ENCODE data around the gene LHFPL3. TPM values are rescaled to one million over a fixed set of nuclear protein-coding genes. Genes with fewer than 3 reads are reported as not detected.
A peak's percentile ranks its signal among the peaks of the same experiment; 100 is the strongest.
"Not testable (repeated sequence)": the region's sequence is repeated elsewhere in the genome, so short reads cannot be mapped to it uniquely, and the experiment has no call there.

The LHFPL3 gene
- total RNA-seq, 1 donor from 2014 or later = not detected

- not testable (repeated sequence) for DNase-seq (ENCODE audit: low read depth in 2 of 2)
These were observed 267.2 kb downstream of the LHFPL3 start for GRCh38 chr7:104595591-104595990.

- no peak for DNase-seq (ENCODE audit: low read depth in 2 of 2)
These were observed 275.6 kb downstream of the LHFPL3 start for GRCh38 chr7:104603957-104604356.

GRCh38 chr7:104604706-104605105 lies 276.3 kb downstream of the LHFPL3 start:
- DNase-seq (ENCODE audit: low read depth in 2 of 2) = no peak

- no peak for DNase-seq (ENCODE audit: low read depth in 2 of 2)
These were observed 292.9 kb downstream of the LHFPL3 start for GRCh38 chr7:104621321-104621720.

- DNase-seq (ENCODE audit: low read depth in 2 of 2) = no peak
These were observed 297.6 kb downstream of the LHFPL3 start for GRCh38 chr7:104625956-104626355.

GRCh38 chr7:104627516-104627915 lies 299.1 kb downstream of the LHFPL3 start:
- DNase-seq (ENCODE audit: low read depth in 2 of 2) = peak; percentile 48 to 57

GRCh38 chr7:104628017-104628416 lies 299.6 kb downstream of the LHFPL3 start:
- no peak for DNase-seq (ENCODE audit: low read depth in 2 of 2)

- no peak for DNase-seq (ENCODE audit: low read depth in 2 of 2)
These were observed 301.0 kb downstream of the LHFPL3 start for GRCh38 chr7:104629408-104629807.

- DNase-seq (ENCODE audit: low read depth in 2 of 2) = no peak
These were observed 312.1 kb downstream of the LHFPL3 start for GRCh38 chr7:104640506-104640905.

GRCh38 chr7:104642560-104642959 lies 314.2 kb downstream of the LHFPL3 start:
- DNase-seq (ENCODE audit: low read depth in 2 of 2) = no peak

- DNase-seq (ENCODE audit: low read depth in 2 of 2) = peak; percentile 6 to 47
These were observed 315.3 kb downstream of the LHFPL3 start for GRCh38 chr7:104643587-104644217.

GRCh38 chr7:104650991-104651640 lies 322.7 kb downstream of the LHFPL3 start:
- DNase-seq (ENCODE audit: low read depth in 2 of 2) = no peak

GRCh38 chr7:104652434-104652833 lies 324.0 kb downstream of the LHFPL3 start:
- DNase-seq (ENCODE audit: low read depth in 2 of 2) = no peak

GRCh38 chr7:104652865-104653264 lies 324.5 kb downstream of the LHFPL3 start:
- DNase-seq (ENCODE audit: low read depth in 2 of 2) = no peak

GRCh38 chr7:104653825-104654401 lies 325.5 kb downstream of the LHFPL3 start:
- DNase-seq (ENCODE audit: low read depth in 2 of 2) = no peak

GRCh38 chr7:104655592-104655991 lies 327.2 kb downstream of the LHFPL3 start:
- no peak for DNase-seq (ENCODE audit: low read depth in 2 of 2)

- no peak for DNase-seq (ENCODE audit: low read depth in 2 of 2)
These were observed 328.1 kb downstream of the LHFPL3 start for GRCh38 chr7:104656467-104656866.

GRCh38 chr7:104657134-104657533 lies 328.7 kb downstream of the LHFPL3 start:
- DNase-seq (ENCODE audit: low read depth in 2 of 2) = no peak

- no peak for DNase-seq (ENCODE audit: low read depth in 2 of 2)
These were observed 333.2 kb downstream of the LHFPL3 start for GRCh38 chr7:104661575-104661974.

GRCh38 chr7:104664648-104665047 lies 336.2 kb downstream of the LHFPL3 start:
- peak in 1 of 2 donors; percentile 1 for DNase-seq (ENCODE audit: low read depth in 2 of 2)

GRCh38 chr7:104677587-104677986 lies 349.2 kb downstream of the LHFPL3 start:
- DNase-seq (ENCODE audit: low read depth in 2 of 2) = no peak

- no peak for DNase-seq (ENCODE audit: low read depth in 2 of 2)
These were observed 350.7 kb downstream of the LHFPL3 start for GRCh38 chr7:104679085-104679484.

GRCh38 chr7:104686286-104686685 lies 357.9 kb downstream of the LHFPL3 start:
- no peak for DNase-seq (ENCODE audit: low read depth in 2 of 2)

Data from lung microvascular endothelial cell (primary cell).